Measurements from ENCODE around the gene RCAN3.

DNA sequence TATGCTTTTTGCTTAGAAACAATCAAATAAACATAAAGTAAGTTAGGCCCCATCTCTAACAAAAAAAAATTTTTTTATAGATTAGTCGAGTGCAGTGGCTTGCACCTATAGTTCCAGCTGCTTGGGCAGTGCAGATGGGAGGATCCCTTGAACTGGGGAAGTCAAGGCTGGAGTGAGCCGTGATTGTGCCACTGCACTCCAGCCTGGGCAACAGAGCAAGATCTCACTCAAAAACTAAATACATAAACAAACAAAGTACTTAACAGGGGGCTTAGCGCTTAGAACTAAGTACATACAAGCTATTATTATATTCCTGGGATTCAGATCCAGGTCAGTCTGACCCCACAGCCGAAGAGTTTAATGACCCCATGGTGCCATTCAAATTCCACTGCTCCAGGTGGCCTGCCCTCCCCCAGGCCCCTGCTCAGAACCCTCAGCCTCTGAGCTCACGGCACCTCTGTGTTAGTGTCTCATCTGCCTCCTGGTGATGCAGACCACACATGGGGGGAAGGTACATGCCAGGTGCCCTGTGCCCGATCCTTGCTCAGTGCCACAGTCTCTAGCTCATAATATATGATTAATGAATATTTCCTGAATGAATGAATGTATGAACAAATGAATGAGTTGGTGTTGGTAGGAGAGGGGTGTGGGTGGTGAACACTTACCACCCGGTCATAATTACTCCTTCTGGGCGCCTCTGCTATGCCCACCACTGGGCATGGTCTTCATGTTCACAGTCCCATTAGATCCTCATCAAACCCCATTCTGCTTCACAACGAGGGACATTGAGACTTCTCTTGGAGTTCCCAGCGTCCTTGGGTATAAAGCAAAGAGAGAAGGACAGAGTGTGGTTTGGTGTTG is 67.9 kb downstream of the RCAN3 start:
- TF ChIP-seq POLR2A (IDR thresholded peaks at IDR 0.05) = no peak
- TF ChIP-seq, protein P1, sequence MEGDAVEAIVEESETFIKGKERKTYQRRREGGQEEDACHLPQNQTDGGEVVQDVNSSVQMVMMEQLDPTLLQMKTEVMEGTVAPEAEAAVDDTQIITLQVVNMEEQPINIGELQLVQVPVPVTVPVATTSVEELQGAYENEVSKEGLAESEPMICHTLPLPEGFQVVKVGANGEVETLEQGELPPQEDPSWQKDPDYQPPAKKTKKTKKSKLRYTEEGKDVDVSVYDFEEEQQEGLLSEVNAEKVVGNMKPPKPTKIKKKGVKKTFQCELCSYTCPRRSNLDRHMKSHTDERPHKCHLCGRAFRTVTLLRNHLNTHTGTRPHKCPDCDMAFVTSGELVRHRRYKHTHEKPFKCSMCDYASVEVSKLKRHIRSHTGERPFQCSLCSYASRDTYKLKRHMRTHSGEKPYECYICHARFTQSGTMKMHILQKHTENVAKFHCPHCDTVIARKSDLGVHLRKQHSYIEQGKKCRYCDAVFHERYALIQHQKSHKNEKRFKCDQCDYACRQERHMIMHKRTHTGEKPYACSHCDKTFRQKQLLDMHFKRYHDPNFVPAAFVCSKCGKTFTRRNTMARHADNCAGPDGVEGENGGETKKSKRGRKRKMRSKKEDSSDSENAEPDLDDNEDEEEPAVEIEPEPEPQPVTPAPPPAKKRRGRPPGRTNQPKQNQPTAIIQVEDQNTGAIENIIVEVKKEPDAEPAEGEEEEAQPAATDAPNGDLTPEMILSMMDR (IDR thresholded peaks at IDR 0.05) = no peak

All from Peyer's patch (tissue), 4 donors.